GM12801 (cell line): ENCODE measurements around the gene GNG14.

Experiments used
- TF ChIP-seq, protein P1 (sequence below): IDR thresholded peaks from one replicate; pipeline ENCODE4 v1.5.1; 2011; ENCODE audit warnings: control low read depth; ENCODE audit not compliant: insufficient read length; ENCODE audit errors: extremely low read depth

GNG14 gene

DNA sequence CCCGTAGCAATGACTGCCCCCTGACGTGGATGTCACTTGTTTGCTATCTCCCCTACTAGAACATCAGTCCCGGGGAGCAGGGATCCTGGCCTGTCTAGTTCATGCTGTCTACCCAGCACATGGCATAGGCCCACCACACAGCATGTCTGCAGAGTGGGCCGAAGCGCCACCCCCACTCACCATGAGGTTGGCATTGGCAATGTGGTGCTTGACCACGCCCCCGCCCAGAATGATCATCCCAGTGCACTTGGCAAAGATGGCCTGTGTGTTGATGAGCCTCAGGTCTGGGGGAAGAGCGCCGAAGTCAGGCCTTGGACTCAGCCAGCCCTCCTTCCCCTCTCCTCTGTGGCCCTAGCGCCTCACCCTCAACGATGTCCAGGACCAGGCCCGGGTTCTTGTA is 10.9 kb upstream of the GNG14 start:
- TF ChIP-seq, protein P1, sequence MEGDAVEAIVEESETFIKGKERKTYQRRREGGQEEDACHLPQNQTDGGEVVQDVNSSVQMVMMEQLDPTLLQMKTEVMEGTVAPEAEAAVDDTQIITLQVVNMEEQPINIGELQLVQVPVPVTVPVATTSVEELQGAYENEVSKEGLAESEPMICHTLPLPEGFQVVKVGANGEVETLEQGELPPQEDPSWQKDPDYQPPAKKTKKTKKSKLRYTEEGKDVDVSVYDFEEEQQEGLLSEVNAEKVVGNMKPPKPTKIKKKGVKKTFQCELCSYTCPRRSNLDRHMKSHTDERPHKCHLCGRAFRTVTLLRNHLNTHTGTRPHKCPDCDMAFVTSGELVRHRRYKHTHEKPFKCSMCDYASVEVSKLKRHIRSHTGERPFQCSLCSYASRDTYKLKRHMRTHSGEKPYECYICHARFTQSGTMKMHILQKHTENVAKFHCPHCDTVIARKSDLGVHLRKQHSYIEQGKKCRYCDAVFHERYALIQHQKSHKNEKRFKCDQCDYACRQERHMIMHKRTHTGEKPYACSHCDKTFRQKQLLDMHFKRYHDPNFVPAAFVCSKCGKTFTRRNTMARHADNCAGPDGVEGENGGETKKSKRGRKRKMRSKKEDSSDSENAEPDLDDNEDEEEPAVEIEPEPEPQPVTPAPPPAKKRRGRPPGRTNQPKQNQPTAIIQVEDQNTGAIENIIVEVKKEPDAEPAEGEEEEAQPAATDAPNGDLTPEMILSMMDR: no peak

- TF ChIP-seq, protein P1: no peak
Measured at GRCh38 chr19:12680034-12680433, 7.8 kb upstream of the GNG14 start.

DNA sequence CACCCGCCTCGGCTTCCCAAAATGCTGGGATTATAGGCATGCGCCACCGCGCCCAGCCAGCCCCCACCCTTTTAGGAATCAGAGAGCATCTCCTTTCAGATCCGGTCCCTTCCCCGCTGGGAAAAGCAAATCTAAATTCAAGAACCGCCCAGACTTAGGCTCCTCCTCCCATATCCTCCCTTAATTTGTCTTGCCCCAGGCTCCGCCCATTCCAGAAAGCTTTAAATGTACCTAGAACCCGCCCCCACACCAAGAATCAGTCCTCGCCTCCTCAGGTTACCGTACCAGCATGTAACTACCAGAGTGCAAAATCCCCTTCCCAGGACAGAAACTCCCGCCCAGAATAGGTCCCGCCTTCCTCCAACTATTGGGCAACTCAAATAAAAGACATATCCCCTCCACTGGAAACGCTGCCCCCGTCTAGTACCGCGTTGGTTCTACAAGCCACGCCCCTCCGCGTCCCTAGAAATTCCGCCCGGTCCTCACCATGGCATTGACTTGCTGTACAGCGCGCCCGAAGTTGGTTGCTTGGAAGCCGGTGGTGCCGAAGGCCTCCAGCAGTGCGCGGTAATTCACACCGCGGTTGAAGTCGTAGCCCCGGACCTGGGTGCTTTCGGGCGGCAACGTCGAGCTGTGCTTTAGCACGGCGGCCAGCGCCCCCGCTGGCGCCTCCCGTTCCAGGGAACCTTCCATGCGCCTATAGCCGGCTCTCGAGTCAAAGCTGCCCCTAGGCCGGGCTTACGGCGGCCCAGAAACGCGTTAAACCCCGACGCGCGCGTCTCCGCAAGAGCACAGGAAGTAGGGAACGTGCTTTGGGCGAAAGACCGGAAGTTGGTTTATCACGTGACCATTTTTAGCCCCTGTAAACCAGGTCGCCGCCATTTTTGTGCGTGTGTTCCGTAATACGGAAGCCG is 6.5 kb upstream of the GNG14 start, which contains the start of gene DHPS:
DHPS (minus strand) TSS at position 807 of the 914 bp plus-strand sequence; CDS start at position 693, 114 bp downstream.
- TF ChIP-seq, protein P1: no peak

- TF ChIP-seq, protein P1: no peak
Measured at GRCh38 chr19:12685831-12686230, 2.0 kb upstream of the GNG14 start.

GRCh38 chr19:12689012-12689411 is 1.2 kb downstream of the GNG14 start:
- TF ChIP-seq, protein P1: no peak

GRCh38 chr19:12689581-12690216 is 1.9 kb downstream of the GNG14 start:
- TF ChIP-seq, protein P1: no peak

GRCh38 chr19:12692960-12693359 is 5.2 kb downstream of the GNG14 start:
- TF ChIP-seq, protein P1: no peak
